Testis (tissue), 3 donors: ENCODE data around the gene ZSCAN22. TPM values are rescaled to one million over a fixed set of nuclear protein-coding genes. Genes with fewer than 3 reads are reported as not detected.

ENCODE experiments used
- DNase-seq: peaks from one replicate; pipeline ENCODE4 v3.0.0-alpha.2; 2019
- H3K27ac ChIP-seq, 2 donors: fragments of 200-600 bp; sonication (generic); one replicate each; pipeline ENCODE4 v1.5.1; 2019
- H3K27me3 ChIP-seq: fragments of 200-600 bp; sonication (generic); one replicate; pipeline ENCODE4 v1.5.1; 2019
- H3K36me3 ChIP-seq: fragments of 200-600 bp; sonication (generic); one replicate; pipeline ENCODE4 v1.5.1; 2017; ENCODE audit warnings: low read depth; ENCODE audit errors: missing control alignments
- H3K4me1 ChIP-seq: fragments of 200-600 bp; sonication (generic); one replicate; pipeline ENCODE4 v1.5.1; 2019
- H3K4me3 ChIP-seq, 2 donors: fragments of 200-600 bp; sonication (generic); one replicate each; pipeline ENCODE4 v1.5.1; 2017 to 2019
- H3K9me3 ChIP-seq: fragments of 200-600 bp; sonication (generic); one replicate; pipeline ENCODE4 v1.5.1; 2017
- POLR2A ChIP-seq: fragments of 450-650 bp; IDR thresholded peaks from one replicate; pipeline ENCODE4 v1.6.1; 2017; ENCODE audit warnings: antibody characterized with exemption, mild to moderate bottlenecking, moderate library complexity
- WGBS, 2 donors: methylation state at CpG; one replicate each; pipeline ENCODE4 v1.1.5; 2018; 5-methylcytosine and 5-hydroxymethylcytosine counted together
- intact Hi-C: fragments of 100-400 bp; cut with DNase I; formaldehyde crosslinking; loops from one replicate; pipeline ENCODE4 v1.15.1; 2023; ENCODE audit warnings: low total_unique reads
- polyA plus RNA-seq: library from polyadenylated mRNA; stranded (reverse); fragments of 350-450 nt; fragmentation: Illumina TruSeq; extraction: RNeasy Lipid Tissue Mini Kit (QIAGEN cat#74804); gene quantifications from one replicate; pipeline ENCODE4 v1.2.3, GENCODE V29; 2014; ENCODE audit warnings: low read depth, low replicate concordance; ENCODE audit not compliant: insufficient read depth
- total RNA-seq, 2 donors: library from RNA; depleted of rRNA; stranded (reverse); fragments of >200 nt; gene quantifications; one replicate each; pipeline ENCODE4 v1.2.3, GENCODE V29; 2016
- TF ChIP-seq, protein P1 (sequence below), 3 experiments: fragments of 450-650 bp in 2 of 3; fragments of 200-600 bp in 1 of 3; sonication (generic) in 1 of 3; IDR thresholded peaks; one replicate each; pipeline ENCODE4 v1.5.1; 2016 to 2019; ENCODE audit warnings: antibody characterized with exemption in 3 of 3, mild to moderate bottlenecking in 2 of 3, moderate library complexity in 1 of 3

The ZSCAN22 gene
- total and polyA plus RNA-seq, 3 donors from 2014 or later: 2.4 to 4.9 (median 3.5) TPM

DNA sequence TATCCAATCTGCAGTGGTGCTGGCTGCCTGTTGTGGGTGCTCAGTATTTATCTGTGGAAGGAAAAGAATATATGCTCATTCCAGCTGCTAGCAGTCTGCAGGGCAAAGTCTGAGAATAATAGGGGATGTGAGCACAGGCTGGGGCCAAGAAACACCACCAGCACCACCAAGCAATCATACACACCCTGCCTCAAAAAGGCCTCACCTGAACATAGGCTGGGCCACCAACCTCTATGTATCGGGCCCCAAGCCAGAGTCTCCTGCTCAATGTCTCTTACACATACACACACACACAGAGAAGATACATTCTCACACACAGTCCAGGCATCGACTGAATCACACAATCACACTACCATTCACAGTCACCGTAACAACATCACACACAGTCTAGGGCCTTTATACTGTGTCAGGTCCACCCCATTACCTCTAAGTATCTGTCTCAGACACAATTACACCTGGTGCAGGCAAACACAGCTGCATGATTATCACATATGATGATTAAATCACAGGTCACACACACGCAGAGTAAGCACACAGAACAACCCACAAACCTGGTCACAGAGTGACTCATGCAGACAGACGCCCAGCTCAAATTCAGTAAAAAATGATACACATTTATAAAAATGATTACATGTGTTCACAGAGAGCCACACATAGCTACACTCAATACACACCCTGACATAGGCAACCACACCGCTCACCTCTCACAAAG lies 1.3 kb upstream of the ZSCAN22 start:
- intact Hi-C loops: no loop called here
- Histone ChIP-seq H3K4me3 (no peak overlapping the region), H3K27me3 (no peaks in the 10 kb centered on the region), H3K4me1 (peaks cover 15% of the 10 kb centered on the region), H3K9me3 (no peaks in the 10 kb centered on the region), H3K36me3 (no peaks in the 10 kb centered on the region), H3K27ac (no peak overlapping the region)
- TF ChIP-seq, protein P1, sequence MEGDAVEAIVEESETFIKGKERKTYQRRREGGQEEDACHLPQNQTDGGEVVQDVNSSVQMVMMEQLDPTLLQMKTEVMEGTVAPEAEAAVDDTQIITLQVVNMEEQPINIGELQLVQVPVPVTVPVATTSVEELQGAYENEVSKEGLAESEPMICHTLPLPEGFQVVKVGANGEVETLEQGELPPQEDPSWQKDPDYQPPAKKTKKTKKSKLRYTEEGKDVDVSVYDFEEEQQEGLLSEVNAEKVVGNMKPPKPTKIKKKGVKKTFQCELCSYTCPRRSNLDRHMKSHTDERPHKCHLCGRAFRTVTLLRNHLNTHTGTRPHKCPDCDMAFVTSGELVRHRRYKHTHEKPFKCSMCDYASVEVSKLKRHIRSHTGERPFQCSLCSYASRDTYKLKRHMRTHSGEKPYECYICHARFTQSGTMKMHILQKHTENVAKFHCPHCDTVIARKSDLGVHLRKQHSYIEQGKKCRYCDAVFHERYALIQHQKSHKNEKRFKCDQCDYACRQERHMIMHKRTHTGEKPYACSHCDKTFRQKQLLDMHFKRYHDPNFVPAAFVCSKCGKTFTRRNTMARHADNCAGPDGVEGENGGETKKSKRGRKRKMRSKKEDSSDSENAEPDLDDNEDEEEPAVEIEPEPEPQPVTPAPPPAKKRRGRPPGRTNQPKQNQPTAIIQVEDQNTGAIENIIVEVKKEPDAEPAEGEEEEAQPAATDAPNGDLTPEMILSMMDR (IDR thresholded peaks at IDR 0.05): no peak
- no peak for TF ChIP-seq POLR2A
- DNase-seq: no peak
- WGBS, 2 donors: 87 to 88% methylated on average over 6 of the region's 6 CpGs

DNA sequence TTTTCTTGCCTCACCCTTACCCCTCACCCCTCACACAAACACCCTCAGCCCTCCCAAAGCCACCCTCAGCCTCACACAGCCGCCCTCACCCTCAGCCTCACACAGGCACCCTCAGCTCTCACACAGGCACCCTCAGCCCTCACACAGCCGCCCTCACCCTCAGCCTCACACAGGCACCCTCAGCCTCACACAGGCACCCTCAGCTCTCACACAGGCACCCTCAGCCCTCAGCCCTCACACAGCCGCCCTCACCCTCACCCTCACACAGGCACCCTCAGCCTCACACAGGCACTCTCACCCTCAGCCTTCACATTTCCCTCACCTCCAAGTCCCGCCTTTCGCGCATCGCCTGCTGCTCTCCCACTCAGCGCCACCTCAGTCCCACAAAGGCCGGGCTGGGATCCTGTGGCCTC lies 287 bp upstream of the ZSCAN22 start:
- Histone ChIP-seq H3K4me1 (peaks cover 15% of the 10 kb centered on the region), H3K27me3 (no peaks in the 10 kb centered on the region), H3K36me3 (no peaks in the 10 kb centered on the region), H3K27ac (peak overlapping the region; percentile 61 to 92), H3K4me3 (peak overlapping the region; percentile 77 to 80), H3K9me3 (no peaks in the 10 kb centered on the region)
- WGBS, 2 donors: 0 to 5% methylated on average over 9 of the region's 9 CpGs
- TF ChIP-seq, protein P1 (IDR thresholded peaks at IDR 0.05): no peak
- no peak for TF ChIP-seq POLR2A
- intact Hi-C loops: no loop called here
- no peak for DNase-seq

DNA sequence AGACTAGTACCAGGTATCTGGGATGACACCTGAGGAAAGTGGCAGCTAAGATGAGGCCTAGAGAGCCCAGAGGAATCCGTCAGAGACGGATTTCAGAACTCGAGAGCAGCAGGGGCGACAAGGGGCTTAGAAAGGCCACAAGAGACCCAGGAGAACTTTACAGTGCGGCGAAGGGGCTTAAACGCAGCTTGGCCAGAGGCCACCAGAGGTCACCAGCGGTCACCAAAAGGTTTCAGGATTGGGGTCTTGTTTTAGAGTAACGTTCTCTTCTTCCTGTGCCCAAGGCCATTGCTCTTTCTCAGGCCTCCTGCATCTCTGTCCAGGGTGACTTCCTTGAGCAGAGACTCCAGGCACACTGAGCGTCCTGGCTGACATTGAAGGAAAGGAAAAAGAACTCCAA lies 2.2 kb downstream of the ZSCAN22 start:
- Histone ChIP-seq H3K4me3 (no peak overlapping the region), H3K27me3 (no peaks in the 10 kb centered on the region), H3K9me3 (no peaks in the 10 kb centered on the region), H3K27ac (no peak overlapping the region), H3K36me3 (no peaks in the 10 kb centered on the region), H3K4me1 (peaks cover 15% of the 10 kb centered on the region)
- TF ChIP-seq POLR2A: no peak
- TF ChIP-seq, protein P1 (IDR thresholded peaks at IDR 0.05): no peak
- WGBS, 2 donors: 65 to 72% methylated on average over 10 of the region's 10 CpGs
- no peak for DNase-seq
- intact Hi-C loops: no loop called here

DNA sequence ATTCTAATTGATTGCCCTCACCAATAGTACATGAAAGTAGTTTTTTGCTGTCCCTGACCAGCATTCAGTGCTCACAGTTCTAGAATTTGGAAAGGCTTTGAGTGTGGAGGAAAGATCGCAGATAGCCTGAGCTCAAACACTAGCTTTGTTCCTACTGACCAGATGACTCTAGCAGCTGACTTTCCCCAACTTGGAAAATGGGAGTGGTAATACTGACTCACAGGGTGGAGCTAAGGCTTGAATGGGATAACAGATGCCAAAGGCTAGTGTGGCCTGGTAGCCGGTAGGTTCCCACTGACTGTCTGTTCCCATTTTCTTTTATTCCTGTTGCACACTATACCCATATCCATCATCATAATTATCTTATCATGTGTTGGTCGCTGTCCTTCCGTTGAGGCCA lies 3.7 kb downstream of the ZSCAN22 start:
- 78 to 87% methylated on average over 4 of the region's 4 CpGs for WGBS, 2 donors
- H3K4me1 ChIP-seq: peaks cover 15% of the 10 kb centered on the region
- TF ChIP-seq, protein P1 (IDR thresholded peaks at IDR 0.05): no peak
- no peak for TF ChIP-seq POLR2A
- no peak for DNase-seq
- H3K36me3 ChIP-seq: no peaks in the 10 kb centered on the region
- H3K27ac ChIP-seq: no peak overlapping the region
- intact Hi-C loops: no loop called here
- no peak overlapping the region for H3K4me3 ChIP-seq
- H3K9me3 ChIP-seq: no peaks in the 10 kb centered on the region
- no peaks in the 10 kb centered on the region for H3K27me3 ChIP-seq

DNA sequence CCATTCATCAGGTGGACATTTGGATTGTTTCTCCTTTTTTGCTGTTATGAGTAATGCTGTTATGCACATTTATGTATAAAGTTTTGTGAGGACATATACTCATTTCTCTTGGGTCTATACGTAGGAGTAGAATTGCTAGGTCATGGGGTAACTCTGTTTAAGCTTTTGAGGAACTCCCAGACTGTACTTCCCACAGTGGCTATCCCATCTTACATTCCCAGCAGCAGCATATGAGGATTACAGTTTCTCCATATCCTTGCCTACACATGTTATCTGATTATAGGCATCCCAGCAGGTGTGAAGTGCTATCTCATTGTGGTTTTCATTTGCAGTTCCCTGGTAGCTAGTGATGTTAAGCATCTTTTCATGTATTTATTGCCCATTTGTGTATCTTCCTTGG lies 5.9 kb downstream of the ZSCAN22 start:
- Histone ChIP-seq H3K4me1 (peaks cover 6% of the 10 kb centered on the region), H3K4me3 (no peak overlapping the region), H3K27me3 (no peaks in the 10 kb centered on the region), H3K36me3 (no peaks in the 10 kb centered on the region), H3K27ac (no peak overlapping the region), H3K9me3 (no peaks in the 10 kb centered on the region)
- no peak for DNase-seq
- intact Hi-C loops: no loop called here
- TF ChIP-seq POLR2A: no peak
- TF ChIP-seq, protein P1 (IDR thresholded peaks at IDR 0.05): no peak
- 90 to 92% methylated on average over 1 of the region's 1 CpG for WGBS, 2 donors
